ENCODE results near the gene CD200. TPM values are rescaled to one million over a fixed set of nuclear protein-coding genes. Genes with fewer than 3 reads are reported as not detected.

Gene CD200
- polyA plus RNA-seq, 2 of the 4 experiments (the other 2 are of a cell fraction) = not detected

DNA sequence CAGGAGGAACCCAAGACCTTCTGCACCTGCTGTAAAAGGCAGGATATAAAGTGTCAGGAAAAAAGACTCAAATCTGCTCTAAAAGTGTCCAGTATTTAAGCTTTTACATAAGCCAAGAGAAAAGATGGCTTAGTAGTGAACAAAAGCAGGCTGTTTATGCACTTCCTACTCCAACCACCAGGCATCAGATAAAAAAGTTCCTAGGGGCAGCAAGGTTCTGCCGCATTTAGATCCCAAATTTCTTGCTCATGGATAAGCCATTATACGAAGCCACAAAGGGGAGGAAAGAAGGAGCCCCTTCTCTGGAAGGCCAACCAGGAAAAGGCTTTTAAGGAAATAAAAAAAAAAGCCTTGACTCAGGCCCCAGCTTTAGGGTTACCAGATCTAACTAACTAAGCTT, 28.3 kb upstream of the CD200 start:
- TF ChIP-seq TP53 (CRISPR knock-in tag; IDR thresholded peaks at IDR 0.05) (no peak), ATOH8 (CRISPR knock-in tag; IDR thresholded peaks at IDR 0.05; ENCODE audit: low read depth) (no peak), GATA3 (IDR thresholded peaks at IDR 0.05; ENCODE audit: borderline replicate concordance) (no peak), ZC3H11A (IDR thresholded peaks at IDR 0.05) (no peak), NPAS2 (CRISPR knock-in tag; IDR thresholded peaks at IDR 0.05; ENCODE audit: borderline replicate concordance) (no peak), MYC (IDR thresholded peaks at IDR 0.05; ENCODE audit: borderline replicate concordance, low read length) (no peak), FOSL2 (IDR thresholded peaks at IDR 0.05) (no peak), FOSL2 (CRISPR knock-in tag; IDR thresholded peaks at IDR 0.05) (no peak), MAX (IDR thresholded peaks at IDR 0.05) (no peak), CEBPB (IDR thresholded peaks at IDR 0.05) (no peak), ESRRA (IDR thresholded peaks at IDR 0.05; ENCODE audit: borderline replicate concordance, low read length) (no peak), CHD2 (IDR thresholded peaks at IDR 0.05; ENCODE audit: low read length, partially characterized antibody) (no peak), JUN (IDR thresholded peaks at IDR 0.05) (no peak), RCOR1 (IDR thresholded peaks at IDR 0.05; ENCODE audit: low read depth, low read length) (no peak), FOSB (CRISPR knock-in tag; IDR thresholded peaks at IDR 0.05) (no peak), ZFP36 (IDR thresholded peaks at IDR 0.05; ENCODE audit: borderline replicate concordance, partially characterized antibody) (no peak), EHF (CRISPR knock-in tag; IDR thresholded peaks at IDR 0.05) (no peak), RARB (CRISPR knock-in tag; IDR thresholded peaks at IDR 0.05) (no peak), TFCP2L1 (CRISPR knock-in tag; IDR thresholded peaks at IDR 0.05) (no peak)
- TF ChIP-seq, protein P1, sequence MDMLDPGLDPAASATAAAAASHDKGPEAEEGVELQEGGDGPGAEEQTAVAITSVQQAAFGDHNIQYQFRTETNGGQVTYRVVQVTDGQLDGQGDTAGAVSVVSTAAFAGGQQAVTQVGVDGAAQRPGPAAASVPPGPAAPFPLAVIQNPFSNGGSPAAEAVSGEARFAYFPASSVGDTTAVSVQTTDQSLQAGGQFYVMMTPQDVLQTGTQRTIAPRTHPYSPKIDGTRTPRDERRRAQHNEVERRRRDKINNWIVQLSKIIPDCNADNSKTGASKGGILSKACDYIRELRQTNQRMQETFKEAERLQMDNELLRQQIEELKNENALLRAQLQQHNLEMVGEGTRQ (IDR thresholded peaks at IDR 0.05) = no peak
- TF ChIP-seq, protein P2, sequence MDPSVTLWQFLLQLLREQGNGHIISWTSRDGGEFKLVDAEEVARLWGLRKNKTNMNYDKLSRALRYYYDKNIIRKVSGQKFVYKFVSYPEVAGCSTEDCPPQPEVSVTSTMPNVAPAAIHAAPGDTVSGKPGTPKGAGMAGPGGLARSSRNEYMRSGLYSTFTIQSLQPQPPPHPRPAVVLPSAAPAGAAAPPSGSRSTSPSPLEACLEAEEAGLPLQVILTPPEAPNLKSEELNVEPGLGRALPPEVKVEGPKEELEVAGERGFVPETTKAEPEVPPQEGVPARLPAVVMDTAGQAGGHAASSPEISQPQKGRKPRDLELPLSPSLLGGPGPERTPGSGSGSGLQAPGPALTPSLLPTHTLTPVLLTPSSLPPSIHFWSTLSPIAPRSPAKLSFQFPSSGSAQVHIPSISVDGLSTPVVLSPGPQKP (IDR thresholded peaks at IDR 0.05; ENCODE audit: low read depth, low read length) = no peak
- Histone ChIP-seq H3K27ac (no peak overlapping the region), H3K4me2 (no peak overlapping the region), H3K4me3 (no peak overlapping the region), H3K9me3 (no peaks in the 10 kb centered on the region), H3K4me1 (no peaks in the 10 kb centered on the region)
- DNase-seq (ENCODE audit: low read depth in 1 of 2, low spot score in 1 of 2) (no peak), FAIRE-seq (no peak), ATAC-seq (peak; percentile 46 to 55; a peak in 2 of 6 replicates)
- WGBS (ENCODE audit: missing lambda C conversion rate) = 72% methylated on average over 2 of the region's 2 CpGs
- POLR2A ChIA-PET = no interaction called here
- CTCF ChIA-PET = interaction anchor here (0.9 to 2.9 kb wide), 5 partner anchors 11 to 241 kb away, joined by 3 to 16 read pairs (median 3); partner anchors contain the start of gene SLC9C1

DNA sequence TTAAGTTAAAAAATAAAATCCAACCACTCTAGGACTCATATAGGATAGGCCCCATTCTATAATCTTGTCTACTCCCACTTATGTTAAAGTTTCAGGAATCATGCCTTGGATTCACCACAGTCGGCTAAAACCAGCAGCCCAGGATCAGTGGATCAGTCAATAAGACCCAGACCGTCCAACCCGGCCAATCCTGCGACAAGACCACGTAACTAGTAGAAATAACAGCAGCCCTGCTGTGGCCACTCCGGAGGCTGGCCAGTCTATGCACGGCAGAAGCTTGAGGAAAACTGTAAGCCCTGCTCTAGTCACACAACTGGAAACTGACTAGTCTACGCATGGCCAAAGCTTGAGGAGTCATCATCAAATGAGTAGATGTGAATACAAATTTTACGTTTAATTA, 26.1 kb upstream of the CD200 start:
- WGBS (ENCODE audit: missing lambda C conversion rate) = 82% methylated on average over 9 of the region's 9 CpGs
- H3K4me2 ChIP-seq = no peak overlapping the region
- H3K4me1 ChIP-seq = no peaks in the 10 kb centered on the region
- no peak for DNase-seq (ENCODE audit: low read depth in 1 of 2, low spot score in 1 of 2)
- FAIRE-seq = no peak
- ATAC-seq = no peak
- CTCF ChIA-PET = interaction anchor here (2.0 kb wide), 1 partner anchor 170 kb away, joined by 6 read pairs; no protein-coding TSS in a partner anchor
- no peaks in the 10 kb centered on the region for H3K9me3 ChIP-seq
- TF ChIP-seq CHD4 (IDR thresholded peaks at IDR 0.05; ENCODE audit: borderline replicate concordance) (no peak), TFCP2L1 (CRISPR knock-in tag; IDR thresholded peaks at IDR 0.05) (no peak), NR3C1 (IDR thresholded peaks at IDR 0.05) (no peak), ZFP36 (IDR thresholded peaks at IDR 0.05; ENCODE audit: borderline replicate concordance, partially characterized antibody) (no peak), ZNF302 (CRISPR knock-in tag; IDR thresholded peaks at IDR 0.05) (no peak), RNF2 (IDR thresholded peaks at IDR 0.05; ENCODE audit: borderline replicate concordance, low read depth) (no peak), KDM5A (IDR thresholded peaks at IDR 0.05) (no peak), NPAS2 (CRISPR knock-in tag; IDR thresholded peaks at IDR 0.05; ENCODE audit: borderline replicate concordance) (no peak), HOXB5 (CRISPR knock-in tag; IDR thresholded peaks at IDR 0.05) (no peak)
- TF ChIP-seq, protein P3, sequence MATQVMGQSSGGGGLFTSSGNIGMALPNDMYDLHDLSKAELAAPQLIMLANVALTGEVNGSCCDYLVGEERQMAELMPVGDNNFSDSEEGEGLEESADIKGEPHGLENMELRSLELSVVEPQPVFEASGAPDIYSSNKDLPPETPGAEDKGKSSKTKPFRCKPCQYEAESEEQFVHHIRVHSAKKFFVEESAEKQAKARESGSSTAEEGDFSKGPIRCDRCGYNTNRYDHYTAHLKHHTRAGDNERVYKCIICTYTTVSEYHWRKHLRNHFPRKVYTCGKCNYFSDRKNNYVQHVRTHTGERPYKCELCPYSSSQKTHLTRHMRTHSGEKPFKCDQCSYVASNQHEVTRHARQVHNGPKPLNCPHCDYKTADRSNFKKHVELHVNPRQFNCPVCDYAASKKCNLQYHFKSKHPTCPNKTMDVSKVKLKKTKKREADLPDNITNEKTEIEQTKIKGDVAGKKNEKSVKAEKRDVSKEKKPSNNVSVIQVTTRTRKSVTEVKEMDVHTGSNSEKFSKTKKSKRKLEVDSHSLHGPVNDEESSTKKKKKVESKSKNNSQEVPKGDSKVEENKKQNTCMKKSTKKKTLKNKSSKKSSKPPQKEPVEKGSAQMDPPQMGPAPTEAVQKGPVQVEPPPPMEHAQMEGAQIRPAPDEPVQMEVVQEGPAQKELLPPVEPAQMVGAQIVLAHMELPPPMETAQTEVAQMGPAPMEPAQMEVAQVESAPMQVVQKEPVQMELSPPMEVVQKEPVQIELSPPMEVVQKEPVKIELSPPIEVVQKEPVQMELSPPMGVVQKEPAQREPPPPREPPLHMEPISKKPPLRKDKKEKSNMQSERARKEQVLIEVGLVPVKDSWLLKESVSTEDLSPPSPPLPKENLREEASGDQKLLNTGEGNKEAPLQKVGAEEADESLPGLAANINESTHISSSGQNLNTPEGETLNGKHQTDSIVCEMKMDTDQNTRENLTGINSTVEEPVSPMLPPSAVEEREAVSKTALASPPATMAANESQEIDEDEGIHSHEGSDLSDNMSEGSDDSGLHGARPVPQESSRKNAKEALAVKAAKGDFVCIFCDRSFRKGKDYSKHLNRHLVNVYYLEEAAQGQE (IDR thresholded peaks at IDR 0.05) = no peak
- POLR2A ChIA-PET = no interaction called here
- H3K27ac ChIP-seq = no peak overlapping the region
- no peak overlapping the region for H3K4me3 ChIP-seq

Data from A549 (cell line).